Ishikawa (cell line): ENCODE measurements around the gene DNMT3A.

Experiments
- CEBPB ChIP-seq: IDR thresholded peaks from 2 replicates; pipeline ENCODE4 v1.6.1; 2012
- CREB1 ChIP-seq: IDR thresholded peaks from 2 replicates; pipeline ENCODE4 v1.6.1; 2012; ENCODE audit warnings: low read depth
- EGR1 ChIP-seq: IDR thresholded peaks from 2 replicates; pipeline ENCODE4 v1.6.1; 2012
- EP300 ChIP-seq: IDR thresholded peaks from 2 replicates; pipeline ENCODE4 v1.6.1; 2012; ENCODE audit warnings: borderline replicate concordance
- NFIC ChIP-seq: IDR thresholded peaks from 2 replicates; pipeline ENCODE4 v1.6.1; 2012
- RAD21 ChIP-seq: IDR thresholded peaks from 2 replicates; pipeline ENCODE4 v1.6.1; 2012; ENCODE audit warnings: low read depth
- YY1 ChIP-seq: IDR thresholded peaks from 2 replicates; pipeline ENCODE4 v1.6.1; 2012; ENCODE audit warnings: low read depth
- TF ChIP-seq, protein P1 (sequence below): IDR thresholded peaks from 2 replicates; pipeline ENCODE4 v1.6.1; 2012

DNA sequence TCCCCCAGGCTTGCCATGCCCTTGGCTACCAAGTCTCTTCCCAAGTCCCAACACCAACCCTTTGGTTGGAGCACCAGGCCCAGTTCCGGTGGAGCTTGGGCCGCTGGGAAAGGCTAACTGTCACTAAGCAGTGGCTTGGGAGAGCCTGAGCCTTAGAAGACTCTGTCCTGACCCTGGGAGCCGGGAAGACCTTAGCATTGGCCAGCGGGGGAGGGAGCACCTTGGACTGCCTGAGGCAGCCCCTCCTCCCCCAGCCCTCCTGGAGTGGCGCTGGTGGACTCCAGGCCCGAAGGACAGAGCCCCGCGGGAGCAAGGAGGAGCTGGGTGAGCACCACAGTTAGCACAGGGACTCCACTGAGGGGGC is 110.8 kb downstream of the DNMT3A start:
- no peak for TF ChIP-seq CEBPB
- no peak for TF ChIP-seq NFIC
- TF ChIP-seq EGR1, result no peak
- TF ChIP-seq EP300, result no peak
- TF ChIP-seq, protein P1, sequence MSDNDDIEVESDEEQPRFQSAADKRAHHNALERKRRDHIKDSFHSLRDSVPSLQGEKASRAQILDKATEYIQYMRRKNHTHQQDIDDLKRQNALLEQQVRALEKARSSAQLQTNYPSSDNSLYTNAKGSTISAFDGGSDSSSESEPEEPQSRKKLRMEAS, result no peak
- TF ChIP-seq CREB1, result no peak
- no peak for TF ChIP-seq YY1
- TF ChIP-seq RAD21, result no peak
